Measurements from ENCODE around the gene PPP2R2D.

PPP2R2D gene

GRCh38 chr10:131954356-131954965 is 53.7 kb downstream of the PPP2R2D start:
- DNase-seq: no peak

GRCh38 chr10:131955591-131956340 is 55.0 kb downstream of the PPP2R2D start:
- no peak for DNase-seq

GRCh38 chr10:131959841-131960240 is 59.0 kb downstream of the PPP2R2D start:
- no peak for DNase-seq

DNA sequence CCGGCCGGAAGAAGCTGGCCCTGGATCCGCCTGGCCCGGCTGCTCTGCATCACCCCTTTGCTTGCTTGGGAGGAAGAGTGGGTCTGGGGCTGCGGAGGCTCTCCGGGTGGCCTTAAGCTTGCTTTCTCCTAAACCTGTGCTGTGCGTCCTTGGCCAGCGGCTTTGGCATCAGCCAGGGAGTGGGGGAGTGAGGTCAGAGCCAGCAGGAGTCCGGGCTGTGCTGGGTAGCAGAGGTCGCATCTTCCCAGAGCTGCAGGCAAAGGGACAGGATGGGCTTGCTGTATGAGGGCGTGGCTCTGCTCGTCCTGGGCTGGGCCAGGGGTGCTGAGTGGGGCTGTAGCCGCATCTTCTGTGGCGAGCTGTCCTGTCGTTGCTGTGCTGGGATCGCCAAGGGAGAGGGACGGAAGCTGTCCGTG is 59.8 kb downstream of the PPP2R2D start:
- DNase-seq: no peak

GRCh38 chr10:131961047-131961776 is 60.4 kb downstream of the PPP2R2D start:
- DNase-seq: no peak

GRCh38 chr10:131961777-131962662 is 61.2 kb downstream of the PPP2R2D start:
- no peak for DNase-seq

- DNase-seq: no peak
These were observed 62.5 kb downstream of the PPP2R2D start for GRCh38 chr10:131963350-131963749.

DNA sequence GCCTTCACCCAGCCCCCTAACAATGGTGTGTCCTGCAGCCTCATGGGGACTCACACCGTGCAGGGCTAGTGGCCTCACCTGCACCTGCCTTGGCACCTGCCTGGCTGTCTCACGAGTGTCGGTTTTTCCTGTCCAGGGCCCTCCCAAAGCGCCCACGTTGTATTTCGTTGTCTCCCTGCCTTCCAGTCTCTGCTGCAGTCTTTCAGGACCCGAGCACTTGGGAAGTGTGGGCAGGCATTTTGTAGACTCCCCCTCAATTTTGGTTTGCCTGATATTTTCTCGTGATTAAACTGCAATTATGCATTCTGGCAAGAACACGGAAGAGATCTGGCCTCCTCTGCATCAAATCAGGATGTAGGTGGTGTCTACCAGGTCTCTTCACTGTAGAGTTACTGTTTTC is 63.0 kb downstream of the PPP2R2D start:
- DNase-seq: no peak

- DNase-seq: no peak
These were observed 63.5 kb downstream of the PPP2R2D start for GRCh38 chr10:131964298-131964697.

- no peak for DNase-seq
These were observed 68.1 kb downstream of the PPP2R2D start for GRCh38 chr10:131968949-131969348.

DNA sequence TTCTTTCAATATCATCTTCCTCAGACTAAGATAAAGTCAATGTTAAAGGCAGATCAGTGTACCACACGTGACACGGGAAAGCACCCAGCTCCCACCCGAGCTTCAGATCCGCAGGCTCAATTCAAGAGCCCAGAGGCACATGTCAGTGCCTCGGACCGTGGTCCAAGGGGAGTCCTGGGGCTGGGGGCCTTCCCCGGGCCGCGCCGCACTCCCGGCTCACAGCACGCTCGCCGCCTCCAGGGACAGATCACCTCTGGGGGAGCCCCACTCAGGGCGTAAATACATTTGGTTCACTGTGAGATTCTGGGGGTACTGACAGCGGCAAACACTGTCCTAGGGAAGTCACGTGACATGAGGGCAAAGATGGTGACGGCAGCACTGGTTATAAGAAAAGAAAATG is 70.1 kb downstream of the PPP2R2D start:
- DNase-seq: no peak

- DNase-seq: no peak
These were observed 70.8 kb downstream of the PPP2R2D start for GRCh38 chr10:131971591-131971990.

- DNase-seq: no peak
These were observed 71.8 kb downstream of the PPP2R2D start for GRCh38 chr10:131972474-131973071.

GRCh38 chr10:131973160-131973951 is 72.5 kb downstream of the PPP2R2D start:
- DNase-seq: no peak

DNA sequence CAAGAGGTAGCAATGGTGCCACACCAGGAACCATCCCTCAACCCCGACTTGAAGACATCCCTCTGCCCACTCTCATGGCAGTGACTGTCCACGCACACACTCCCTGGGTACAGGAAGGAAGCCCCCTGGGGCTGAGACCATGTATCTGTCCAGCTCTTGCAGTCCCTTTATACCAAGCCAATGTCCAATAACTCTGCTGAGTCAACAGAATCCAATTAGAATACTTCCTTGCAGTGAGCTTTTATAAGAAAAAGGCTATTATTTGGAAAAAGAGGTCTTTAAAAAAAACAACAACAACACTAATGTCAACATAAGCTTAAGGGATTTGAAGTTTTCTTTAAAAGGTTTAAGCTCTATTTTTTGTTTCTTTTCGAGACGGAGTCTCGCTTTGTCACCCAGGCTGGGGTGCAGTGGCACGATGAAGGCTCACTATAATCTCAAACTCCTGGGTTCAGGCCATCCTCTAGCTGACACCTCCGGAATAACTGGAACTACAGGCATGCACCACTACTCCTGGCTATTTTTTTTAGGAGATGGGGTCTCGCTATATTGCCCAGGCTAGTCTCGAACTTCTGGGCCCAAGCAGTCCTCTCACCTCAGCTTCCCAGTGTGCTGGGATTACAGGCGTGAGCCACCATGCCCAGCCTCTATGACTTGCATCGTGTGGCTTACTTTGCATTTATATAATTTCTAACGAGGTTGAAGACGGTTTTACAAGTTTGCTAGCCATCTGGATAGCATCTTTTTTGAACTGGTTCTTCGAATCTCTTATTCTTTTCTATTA is 73.4 kb downstream of the PPP2R2D start:
- DNase-seq: no peak

GRCh38 chr10:131975003-131975402 is 74.2 kb downstream of the PPP2R2D start:
- no peak for DNase-seq

GRCh38 chr10:131975796-131976195 is 75.0 kb downstream of the PPP2R2D start:
- no peak for DNase-seq

GRCh38 chr10:131977323-131978096 is 76.7 kb downstream of the PPP2R2D start:
- DNase-seq: no peak

DNA sequence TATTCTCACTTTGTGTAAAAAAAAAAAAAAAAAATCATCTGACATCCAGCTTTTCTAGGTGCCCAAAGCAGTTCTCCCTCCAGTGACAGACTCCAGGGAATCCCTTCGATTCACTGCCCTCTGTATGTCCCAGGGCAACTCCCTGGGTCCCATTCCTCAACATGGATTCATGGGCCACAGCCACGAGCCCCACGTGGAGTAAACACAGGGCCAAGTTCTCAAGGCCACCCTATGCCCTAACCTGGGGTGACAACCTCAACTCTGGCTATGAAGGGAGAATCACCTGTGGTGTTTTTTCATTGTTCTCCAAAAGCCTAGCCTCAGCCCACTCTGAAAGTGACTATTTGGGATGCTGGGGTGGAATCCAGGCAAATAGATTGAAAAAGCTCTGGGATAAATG is 77.6 kb downstream of the PPP2R2D start:
- no peak for DNase-seq

GRCh38 chr10:131978851-131979250 is 78.0 kb downstream of the PPP2R2D start:
- no peak for DNase-seq
